PC-3 (cell line): ENCODE measurements around the gene TRMO.

Experiments used
- CTCF ChIP-seq: fragments of 300-600 bp; sonication (generic); conservative IDR thresholded peaks from 2 replicates; pipeline ENCODE4 v1.5.1; 2017; ENCODE audit warnings: antibody characterized with exemption, low read depth, mild to moderate bottlenecking, low read length
- EZH2 ChIP-seq: fragments of 300-600 bp; sonication (generic); IDR thresholded peaks from one replicate; pipeline ENCODE4 v1.6.1; 2017; ENCODE audit warnings: antibody characterized with exemption, mild to moderate bottlenecking, low read length; ENCODE audit not compliant: unreplicated experiment
- EZH2phosphoT487 ChIP-seq: fragments of 300-600 bp; sonication (generic); IDR thresholded peaks from 2 replicates; pipeline ENCODE4 v1.6.1; 2018; ENCODE audit warnings: mild to moderate bottlenecking, antibody characterized with exemption, low read length, borderline replicate concordance

- TF ChIP-seq EZH2 (no peak), CTCF (no peak), EZH2phosphoT487 (no peak)
Measured at GRCh38 chr9:97956331-97956730, 34.0 kb upstream of the TRMO start.
